Testis (tissue), 2 donors: ENCODE results near the gene PROM2.

Experiments
- CTCF ChIP-seq, 3 experiments: fragments of 450-650 bp in 2 of 3; fragments of 200-600 bp in 1 of 3; sonication (generic) in 1 of 3; IDR thresholded peaks; one replicate each; pipeline ENCODE4 v1.5.1; 2016 to 2019; ENCODE audit warnings: antibody characterized with exemption in 3 of 3, mild to moderate bottlenecking in 2 of 3, moderate library complexity in 1 of 3
- POLR2A ChIP-seq: fragments of 450-650 bp; IDR thresholded peaks from one replicate; pipeline ENCODE4 v1.6.1; 2017; ENCODE audit warnings: antibody characterized with exemption, mild to moderate bottlenecking, moderate library complexity

- TF ChIP-seq POLR2A, result no peak
- no peak for TF ChIP-seq CTCF (IDR thresholded peaks at IDR 0.05)
These were observed 2.8 kb upstream of the PROM2 start for GRCh38 chr2:95271381-95271971.
